HG03196 (cell line): ENCODE results near the gene TXNDC11.

ENCODE experiments used
- ATAC-seq: cut with Tn5 transposase; IDR thresholded peaks from one replicate; pipeline ENCODE4 v1.9.1; 2021; ENCODE audit not compliant: unreplicated experiment

The TXNDC11 gene

DNA sequence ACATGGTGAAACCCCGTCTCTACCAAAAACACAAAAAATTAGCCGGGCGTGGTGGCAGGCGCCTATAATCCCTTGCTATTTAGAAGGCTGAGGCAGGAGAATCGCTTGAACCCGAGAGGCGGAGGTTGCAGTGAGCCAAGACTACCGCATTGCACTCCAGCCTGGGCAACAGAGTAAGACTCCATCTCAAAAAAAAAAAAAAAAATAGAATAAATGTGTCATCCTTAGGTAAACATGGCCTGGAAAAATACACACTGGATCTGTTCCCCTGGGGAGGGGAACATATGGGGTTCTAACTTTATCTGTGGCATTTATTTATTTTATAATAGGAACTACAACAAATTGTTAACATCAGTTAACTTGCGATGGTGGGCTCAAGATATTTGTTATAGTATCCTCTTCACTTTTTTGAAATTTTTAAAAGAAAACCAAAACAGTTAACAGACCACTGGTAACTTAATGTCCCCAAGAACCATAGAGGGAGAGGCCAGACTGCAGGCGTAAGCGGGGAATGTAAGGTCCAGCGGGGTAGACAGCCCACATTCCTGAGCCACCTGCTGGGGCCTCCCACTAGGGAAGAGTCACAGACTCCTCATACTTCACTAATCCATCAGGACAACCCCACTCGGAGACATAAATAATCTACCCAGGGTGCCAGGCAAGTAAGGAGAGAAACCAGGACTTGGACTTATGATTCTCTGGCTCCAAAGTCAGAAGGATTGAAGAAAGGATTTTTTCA, 12.5 kb upstream of the TXNDC11 start:
- ATAC-seq: no peak

- ATAC-seq: no peak
These were observed 10.2 kb upstream of the TXNDC11 start for GRCh38 chr16:11752856-11753255.

- no peak for ATAC-seq
These were observed 7.4 kb upstream of the TXNDC11 start for GRCh38 chr16:11750056-11750455.

- no peak for ATAC-seq
These were observed 6.0 kb upstream of the TXNDC11 start for GRCh38 chr16:11748404-11749254.

DNA sequence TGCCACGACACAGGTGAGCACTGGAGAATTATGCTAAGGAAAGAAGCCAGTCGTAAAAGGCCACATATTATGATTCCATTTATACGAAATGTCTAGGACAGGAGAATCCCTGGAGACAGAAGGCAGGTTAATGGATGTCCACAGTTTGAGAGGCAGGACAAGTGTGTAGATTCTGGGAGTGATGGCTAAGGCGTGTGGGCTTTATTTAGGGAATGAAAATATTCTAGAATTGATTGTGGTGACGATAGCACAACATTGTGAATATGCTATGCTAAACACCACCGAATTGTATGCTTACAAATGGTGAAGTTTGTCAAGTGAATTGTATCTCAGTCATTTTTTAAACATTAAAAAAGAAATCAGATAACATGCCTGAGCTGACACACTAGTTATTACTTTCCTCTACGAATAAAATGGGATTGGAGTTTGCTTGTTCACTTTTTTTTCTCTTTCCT, 5.3 kb upstream of the TXNDC11 start:
- no peak for ATAC-seq

GRCh38 chr16:11744075-11744470, 1.4 kb upstream of the TXNDC11 start:
- ATAC-seq: no peak

DNA sequence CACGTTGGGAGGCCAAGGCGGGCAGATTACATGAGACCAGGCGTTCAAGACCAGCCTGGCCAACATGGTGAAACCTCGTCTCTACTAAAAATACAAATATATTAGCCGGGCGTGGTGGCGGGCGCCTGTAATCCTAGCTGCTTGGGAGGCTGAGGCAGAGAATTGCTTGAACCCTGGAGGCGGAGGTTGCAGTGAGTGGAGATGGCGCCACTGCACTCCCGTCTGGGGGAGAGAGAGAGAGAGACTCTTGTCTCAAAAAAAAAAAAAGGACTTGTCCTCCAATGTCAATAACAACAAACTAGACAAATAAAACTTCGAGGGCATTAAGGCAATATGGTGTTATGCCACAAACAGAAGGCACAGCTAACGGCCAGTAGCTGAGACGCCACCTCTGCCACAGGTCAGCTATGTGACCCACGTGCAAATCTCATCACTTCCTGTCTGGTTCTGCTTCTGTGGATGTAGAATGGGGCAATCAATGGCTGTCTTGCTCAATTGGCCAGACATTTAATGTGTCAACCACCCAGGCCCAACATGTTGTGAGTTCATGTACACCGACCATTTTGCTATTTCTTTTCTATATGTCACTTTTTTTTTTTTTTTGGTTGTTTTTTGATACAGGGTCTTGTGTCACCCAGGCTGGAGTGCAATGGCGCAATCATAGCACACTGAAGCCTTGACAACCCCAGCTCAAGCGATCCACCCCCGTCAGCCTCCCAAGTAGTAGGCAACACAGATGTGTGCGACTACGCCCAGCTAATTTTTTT, 834 bp upstream of the TXNDC11 start:
- ATAC-seq: no peak

DNA sequence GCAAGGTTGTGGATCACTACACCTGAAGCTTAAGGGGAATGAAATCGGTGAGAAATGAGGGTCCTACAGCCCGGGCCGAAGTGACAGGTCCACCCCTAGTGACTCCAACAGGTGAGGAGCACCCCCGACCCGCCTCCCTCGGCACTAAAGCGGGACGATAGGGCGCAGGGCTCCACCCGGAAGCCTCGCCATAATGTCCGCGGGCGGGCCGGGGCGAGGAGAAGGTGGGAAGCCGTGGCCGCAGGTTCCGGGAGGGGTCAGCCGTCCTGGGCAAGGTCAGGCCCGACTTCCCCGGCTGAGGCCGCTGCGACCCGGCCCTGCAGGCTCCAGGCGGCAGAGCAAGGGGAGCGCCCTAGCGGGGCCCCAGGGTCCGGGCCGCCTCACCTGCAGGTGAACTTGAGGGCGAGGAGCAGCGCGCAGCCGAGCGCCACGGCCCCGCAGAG, 543 bp downstream of the TXNDC11 start:
- peak; percentile 31 for ATAC-seq

DNA sequence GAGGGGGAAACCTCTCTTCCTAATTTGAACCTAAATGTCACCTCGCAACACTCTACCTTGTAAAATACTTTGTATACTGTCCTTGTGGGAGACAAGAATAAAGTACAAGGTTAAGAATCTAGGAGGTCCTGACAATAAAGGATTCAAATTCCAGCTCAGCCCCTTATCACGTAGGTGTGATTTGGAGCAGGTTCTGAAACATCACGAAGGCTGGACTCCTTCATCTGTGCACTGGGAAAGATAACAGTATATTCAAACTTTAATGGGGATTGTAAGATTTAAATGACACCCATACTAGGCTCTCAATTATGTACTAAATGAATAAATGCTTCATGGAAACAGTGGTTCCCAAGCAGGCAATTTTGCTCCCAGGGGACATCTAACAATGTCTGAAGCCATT, 2.1 kb downstream of the TXNDC11 start:
- ATAC-seq: no peak

DNA sequence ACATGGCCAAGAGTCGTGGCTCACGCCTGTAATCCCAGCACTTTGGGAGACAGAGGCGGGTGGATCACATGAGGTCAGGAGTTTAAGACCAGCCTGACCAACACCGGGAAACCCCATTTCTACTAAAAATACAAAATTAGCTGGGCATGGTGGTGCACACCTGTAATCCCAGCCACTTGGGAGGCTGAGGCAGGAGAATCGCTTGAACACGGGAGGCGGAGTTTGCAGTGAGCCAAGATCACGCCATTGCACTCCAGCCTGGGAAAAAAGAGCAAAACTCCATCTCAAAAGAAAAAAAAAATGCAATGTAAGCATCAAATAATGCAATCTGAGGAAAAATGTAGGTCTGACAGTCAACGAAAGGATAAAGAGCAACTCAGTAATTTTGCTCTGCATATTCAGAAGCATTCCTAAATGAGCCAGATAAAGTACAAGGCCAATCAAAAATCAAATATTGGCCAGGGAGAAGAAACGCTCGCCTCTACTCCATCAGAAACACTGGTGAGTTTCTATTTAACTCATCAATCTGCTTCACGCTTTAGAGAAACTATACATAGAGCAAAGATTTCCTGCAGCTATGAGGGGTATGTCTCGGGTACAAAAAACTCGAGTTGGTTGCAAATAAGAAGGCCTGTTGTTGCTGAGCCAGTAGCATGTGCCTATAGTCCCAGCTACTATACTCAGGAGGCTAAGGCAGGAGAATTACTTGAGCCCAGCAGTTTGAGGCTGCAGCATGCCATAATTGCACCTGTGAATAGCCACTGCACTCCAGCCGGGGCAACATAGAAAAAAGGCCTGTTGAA, 3.7 kb downstream of the TXNDC11 start:
- ATAC-seq: no peak

DNA sequence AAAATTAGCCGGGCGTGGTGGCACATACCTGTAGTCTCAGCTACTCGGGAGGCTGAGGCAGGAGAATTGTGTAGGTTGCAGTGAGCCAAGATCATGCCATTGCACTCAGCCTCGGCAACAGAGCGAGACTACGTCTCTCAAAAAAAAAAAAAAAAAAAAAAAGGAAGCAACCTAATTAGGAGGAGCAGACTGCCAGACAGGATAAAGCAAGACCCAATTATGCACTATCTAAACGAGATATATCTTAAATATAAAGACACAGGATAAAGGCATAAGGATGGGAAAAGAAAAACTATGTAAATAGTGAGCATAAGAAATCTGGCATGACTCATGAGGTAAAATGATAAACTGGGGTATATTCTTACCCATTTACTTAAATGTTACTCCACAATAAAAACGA, 4.9 kb downstream of the TXNDC11 start:
- no peak for ATAC-seq

- ATAC-seq: no peak
These were observed 5.8 kb downstream of the TXNDC11 start for GRCh38 chr16:11736903-11737302.

GRCh38 chr16:11735787-11736186, 6.9 kb downstream of the TXNDC11 start:
- ATAC-seq: no peak

DNA sequence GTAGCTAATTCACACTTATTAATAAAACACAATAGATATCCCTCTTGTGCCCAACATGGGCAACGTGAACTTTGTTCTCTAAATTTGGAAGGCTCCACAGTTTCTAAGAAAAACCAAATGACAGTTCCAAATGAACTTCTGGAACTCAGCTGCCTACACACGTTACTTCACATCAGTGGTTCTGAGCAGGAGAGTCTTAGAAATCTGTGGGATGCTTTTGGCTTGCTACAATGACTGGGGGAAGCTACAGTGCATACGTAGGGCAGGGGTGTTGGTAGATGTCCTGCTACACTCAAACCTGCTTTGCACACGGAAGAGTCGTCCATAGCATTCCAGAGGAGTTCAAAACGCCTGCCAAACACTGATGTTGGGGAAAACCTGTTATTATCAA, 8.0 kb downstream of the TXNDC11 start:
- no peak for ATAC-seq

DNA sequence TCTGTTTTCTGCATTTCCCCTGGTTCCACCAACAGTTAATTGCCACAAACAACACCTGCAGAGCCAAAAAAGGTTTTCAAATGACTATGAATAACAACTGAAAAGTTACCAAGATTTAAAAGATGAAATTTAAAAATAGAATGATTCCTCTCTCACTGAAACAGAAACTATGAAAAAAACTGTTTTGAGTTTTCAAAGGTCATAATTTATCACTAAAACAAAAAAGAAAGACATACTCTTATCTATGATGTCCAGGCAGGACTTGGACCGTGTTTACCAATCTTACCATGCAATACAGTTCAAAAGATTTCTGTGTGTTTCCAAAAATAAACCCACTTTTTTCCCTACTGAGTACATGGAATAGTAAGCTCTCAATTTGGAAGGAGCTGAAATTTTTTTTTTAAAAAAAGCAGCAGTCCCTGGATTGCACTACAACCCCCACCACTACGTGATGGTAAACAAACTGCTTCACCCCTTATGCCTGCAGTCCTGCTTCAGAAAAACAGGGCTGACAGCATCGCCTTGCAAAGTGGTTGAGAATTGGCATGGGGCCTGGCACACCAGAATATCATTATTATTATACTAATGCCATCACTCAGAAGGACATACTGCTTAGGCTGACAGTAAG, 8.5 kb downstream of the TXNDC11 start:
- ATAC-seq: no peak

- no peak for ATAC-seq
These were observed 11.4 kb downstream of the TXNDC11 start for GRCh38 chr16:11731222-11731621.

DNA sequence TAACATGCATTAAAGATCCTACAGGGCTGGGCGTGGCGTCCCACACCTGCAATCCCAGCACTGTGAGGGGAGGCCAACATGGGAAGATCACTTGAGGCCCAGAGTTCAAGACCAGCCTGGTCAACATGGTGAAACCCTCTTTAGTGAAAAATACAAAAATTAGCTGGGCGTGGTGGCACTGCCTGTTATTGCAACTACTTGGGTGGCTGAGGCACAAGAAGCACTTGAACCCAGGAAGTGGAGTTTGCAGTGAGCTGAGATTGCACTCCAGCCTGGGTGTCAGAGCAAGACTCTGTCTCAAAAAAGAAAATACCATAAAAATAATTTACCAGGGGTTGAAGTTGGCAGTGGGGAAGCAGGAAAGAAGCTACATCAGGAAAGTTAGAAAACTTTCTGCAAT, 12.9 kb downstream of the TXNDC11 start:
- ATAC-seq: no peak

DNA sequence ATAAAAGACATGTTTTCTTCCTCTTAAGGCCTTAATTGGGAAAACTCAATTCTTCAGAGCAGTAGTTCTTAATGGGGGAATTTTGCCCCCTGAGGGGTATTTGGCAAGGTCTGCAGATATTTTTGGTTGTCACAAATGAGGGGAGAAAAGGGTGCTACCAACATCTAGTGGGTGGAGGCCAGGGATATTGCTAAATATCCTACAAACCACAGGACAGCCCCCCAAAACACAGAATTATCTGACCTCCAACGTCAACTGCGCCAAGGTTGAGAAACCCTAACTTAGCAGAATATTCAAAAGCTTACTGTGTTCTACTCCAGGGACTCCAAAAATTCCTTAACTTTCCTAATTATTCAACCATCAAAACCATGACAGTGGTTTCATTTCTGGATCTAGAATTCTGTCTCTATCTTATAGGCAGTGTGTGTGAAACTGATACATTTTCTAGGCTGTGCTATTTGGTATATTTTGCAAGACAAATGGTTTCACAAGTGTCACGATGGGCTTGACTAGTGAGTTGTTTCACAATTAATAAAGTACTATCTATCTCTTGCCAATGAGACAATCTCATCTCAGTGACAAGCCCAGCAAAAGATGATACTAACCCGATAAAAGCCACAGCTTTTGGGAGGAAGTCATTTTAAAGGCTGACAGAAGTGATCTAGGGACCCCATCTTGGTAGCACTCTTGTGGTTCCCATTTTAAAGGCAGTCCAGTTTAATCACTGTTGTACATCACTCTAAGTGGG, 14.7 kb downstream of the TXNDC11 start:
- ATAC-seq: no peak

DNA sequence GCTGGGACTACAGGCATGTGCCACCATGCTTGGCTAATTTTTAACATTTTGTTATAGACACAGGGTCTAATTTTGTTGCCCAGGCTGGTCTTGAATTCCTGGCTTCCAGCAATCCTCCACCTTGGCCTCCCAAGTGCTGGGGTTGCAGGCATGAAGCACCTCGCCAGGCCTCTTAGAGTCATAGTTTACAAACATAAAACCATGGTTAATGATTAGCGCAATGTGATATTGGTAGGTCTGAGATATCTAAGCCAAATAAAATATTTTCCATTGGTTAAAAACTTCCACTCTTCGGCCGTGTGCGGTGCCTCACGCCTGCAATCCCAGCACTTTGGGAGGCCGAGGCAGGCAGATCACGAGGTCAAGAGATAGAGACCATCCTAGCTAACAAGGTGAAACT, 16.6 kb downstream of the TXNDC11 start:
- ATAC-seq: no peak

DNA sequence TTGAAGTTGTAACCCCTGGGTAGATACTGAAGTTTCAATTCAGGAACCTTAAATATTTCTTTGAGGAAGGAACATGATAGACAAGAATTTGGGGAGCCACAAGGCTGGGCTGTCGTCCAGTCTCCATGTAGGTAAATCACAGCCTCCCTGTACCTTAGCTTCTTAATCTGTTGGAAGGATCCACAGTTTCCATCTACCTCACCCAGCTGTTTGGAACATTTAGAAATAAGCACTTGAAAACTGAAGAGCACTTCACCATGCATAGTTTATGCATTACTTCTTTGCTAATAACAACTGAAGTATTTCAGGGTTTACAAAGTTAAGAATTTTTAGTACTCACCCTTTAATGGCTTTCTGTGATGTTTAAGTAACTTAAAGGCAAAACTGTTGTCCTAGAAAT, 17.2 kb downstream of the TXNDC11 start:
- ATAC-seq: no peak
